GM13976 (cell line): Measurements from ENCODE around the gene CFAP410.

Source experiments
- DNase-seq: peaks from one replicate; pipeline ENCODE4 v3.0.0; 2012; ENCODE audit warnings: low spot score
- CTCF ChIP-seq: IDR thresholded peaks from 2 replicates; pipeline ENCODE4 v1.5.1; 2012; ENCODE audit warnings: borderline replicate concordance, mild to moderate bottlenecking; ENCODE audit not compliant: insufficient read depth; ENCODE audit errors: extremely low read depth, missing control alignments, control extremely low read depth
- in situ Hi-C: fragments of 300-500 bp; cut with MboI; formaldehyde crosslinking; loops from one replicate; pipeline ENCODE4 v1.12.0; 2022; ENCODE audit warnings: low sequenced_read_pairs, mixed read lengths, inconsistent platforms; ENCODE audit not compliant: unreplicated experiment

The CFAP410 gene

GRCh38 chr21:44301961-44302406, 37.2 kb downstream of the CFAP410 start:
- no peak for DNase-seq

GRCh38 chr21:44301141-44301540, 38.0 kb downstream of the CFAP410 start:
- no peak for DNase-seq
- in situ Hi-C loops: no loop called here
- no peak for TF ChIP-seq CTCF

More at GRCh38 chr21:44301961-44302406, 37.2 kb downstream of the CFAP410 start:
- no peak for TF ChIP-seq CTCF
- in situ Hi-C loops: no loop called here

- no peak for TF ChIP-seq CTCF
- in situ Hi-C loops: no loop called here
- peak; percentile 89 for DNase-seq
These were observed 38.8 kb downstream of the CFAP410 start for GRCh38 chr21:44300262-44300959.

GRCh38 chr21:44299458-44300261, 39.5 kb downstream of the CFAP410 start, which contains the start of gene PFKL:
Gene PFKL, plus strand, starts transcription at chr21:44300053. Its CDS starts 53 bp downstream, at chr21:44300106.
- in situ Hi-C loops: loop anchor here (25.0 kb wide), 2 partner anchors 262 to 487 kb away; no protein-coding TSS in a partner anchor
- no peak for TF ChIP-seq CTCF
- DNase-seq: peak; percentile 94

- DNase-seq: peak; percentile 71
- TF ChIP-seq CTCF: no peak
- in situ Hi-C loops: loop anchor here (25.0 kb wide), 2 partner anchors 262 to 487 kb away; no protein-coding TSS in a partner anchor
These were observed 40.1 kb downstream of the CFAP410 start for GRCh38 chr21:44299085-44299457.

- peak; percentile 24 for TF ChIP-seq CTCF
- in situ Hi-C loops: loop anchor here (25.0 kb wide), 2 partner anchors 261 to 486 kb away; no protein-coding TSS in a partner anchor
- DNase-seq: no peak
These were observed 40.9 kb downstream of the CFAP410 start for GRCh38 chr21:44298301-44298700.
